Measurements from ENCODE around the gene GASK1A. TPM values are rescaled to one million over a fixed set of nuclear protein-coding genes. Genes with fewer than 3 reads are reported as not detected.

The GASK1A gene
- total and polyA plus RNA-seq, 11 donors, result 0.19 to 2.5 (median 0.51) TPM

- 92 to 100% (median 92%) methylated on average over 1 of the region's 1 CpG for WGBS, 4 donors
- intact Hi-C loops (cut with DNase I), result no loop called here
- no peak overlapping the region for H3K27ac ChIP-seq
- ATAC-seq (no peak), DNase-seq (no peak)
- H3K9me3 ChIP-seq, result peaks cover 0 to 16% (median 0%) of the 10 kb centered on the region in 12 donors
- H3K36me3 ChIP-seq, result no peaks in the 10 kb centered on the region
- H3K27me3 ChIP-seq, result no peaks in the 10 kb centered on the region
- no peaks in the 10 kb centered on the region for H3K4me1 ChIP-seq
- TF ChIP-seq CTCF (IDR thresholded peaks at IDR 0.05) (no peak), POLR2A (IDR thresholded peaks at IDR 0.05) (no peak)
- H3K4me3 ChIP-seq, result no peak overlapping the region
Observed at GRCh38 chr3:43059456-43059855, 80.3 kb downstream of the GASK1A start.

- ATAC-seq, result peak in 1 of 4 donors; percentile 39
- 80 to 87% (median 83%) methylated on average over 6 to 8 of the region's 8 CpGs for WGBS, 4 donors
- no peaks in the 10 kb centered on the region for H3K36me3 ChIP-seq
Observed at GRCh38 chr3:43061101-43061895, 82.2 kb downstream of the GASK1A start.

DNA sequence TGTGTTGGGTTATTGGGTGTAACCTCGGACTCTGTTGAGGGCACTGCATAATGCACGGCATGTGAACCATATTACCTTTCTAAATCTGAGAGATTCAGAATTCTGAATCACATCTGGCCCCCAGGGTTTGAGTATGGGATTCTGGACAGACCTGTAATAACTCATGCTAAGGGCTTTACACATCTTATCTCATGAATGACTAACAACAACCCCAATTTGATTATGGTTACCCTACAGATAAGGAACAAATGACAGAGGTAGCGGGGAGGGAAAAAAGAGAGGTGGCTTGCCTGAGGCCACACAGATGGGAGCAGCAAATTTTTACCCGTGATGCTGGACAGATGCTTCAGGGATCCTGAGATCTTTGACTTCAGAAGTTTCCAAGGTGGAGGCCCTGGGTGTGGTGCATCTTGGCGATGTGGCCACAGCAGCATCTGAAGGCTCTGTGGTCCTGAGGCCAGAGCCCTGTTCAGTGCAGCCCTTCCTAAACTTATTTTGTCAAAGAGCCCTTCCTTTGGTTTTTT lies 83.0 kb downstream of the GASK1A start:
- no peak for TF ChIP-seq POLR2A (IDR thresholded peaks at IDR 0.05)

More at GRCh38 chr3:43061101-43061895, 82.2 kb downstream of the GASK1A start:
- no peak for DNase-seq
- H3K27me3 ChIP-seq, result no peaks in the 10 kb centered on the region
- no peak overlapping the region for H3K27ac ChIP-seq
- H3K9me3 ChIP-seq, result peaks cover 0 to 16% (median 0%) of the 10 kb centered on the region in 12 donors
- H3K4me1 ChIP-seq, result no peaks in the 10 kb centered on the region
- intact Hi-C loops (cut with DNase I), result no loop called here
- no peak for TF ChIP-seq POLR2A (IDR thresholded peaks at IDR 0.05)
- TF ChIP-seq CTCF (IDR thresholded peaks at IDR 0.05), result no peak
- H3K4me3 ChIP-seq, result no peak overlapping the region

DNA sequence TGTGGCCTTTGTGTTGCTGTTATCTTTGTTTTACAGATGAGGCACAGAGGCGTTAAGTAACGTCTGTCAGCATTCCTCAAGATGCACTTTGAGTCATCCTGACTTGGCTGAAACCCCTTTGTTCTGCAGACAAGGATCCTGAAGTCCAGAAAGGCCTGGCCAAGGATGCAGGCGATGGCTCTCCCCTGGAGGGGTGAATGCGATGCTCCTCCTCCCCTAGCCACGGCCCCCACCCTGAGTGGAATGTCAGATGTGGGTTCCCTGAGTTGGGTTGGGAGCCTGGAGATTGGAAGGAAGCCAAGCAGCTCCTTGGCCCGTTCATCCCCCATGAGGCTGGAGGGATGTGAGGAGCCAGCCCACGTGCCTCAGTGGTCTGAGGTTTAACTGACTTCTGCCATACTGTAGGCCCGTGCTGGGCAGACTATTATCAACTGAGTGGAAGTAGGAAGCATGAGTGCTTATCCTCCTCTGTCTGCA lies 83.5 kb downstream of the GASK1A start:
- Histone ChIP-seq H3K4me1 (no peaks in the 10 kb centered on the region), H3K27ac (no peak overlapping the region), H3K9me3 (peaks cover 0 to 16% (median 0%) of the 10 kb centered on the region in 12 donors), H3K4me3 (no peak overlapping the region), H3K36me3 (no peaks in the 10 kb centered on the region), H3K27me3 (no peaks in the 10 kb centered on the region)
- WGBS, 4 donors, result 48 to 56% (median 52%) methylated on average over 8 of the region's 8 CpGs
- intact Hi-C loops (cut with DNase I), result no loop called here
- no peak for TF ChIP-seq POLR2A (IDR thresholded peaks at IDR 0.05)
- TF ChIP-seq CTCF (IDR thresholded peaks at IDR 0.05), result no peak
- ATAC-seq (peak in 3 of 4 donors; percentile 26 to 62 (median 34)), DNase-seq (no peak)

More for the DNA sequence above, 83.0 kb downstream of the GASK1A start:
- peaks cover 0 to 16% (median 0%) of the 10 kb centered on the region in 12 donors for H3K9me3 ChIP-seq
- DNase-seq, result no peak
- no peaks in the 10 kb centered on the region for H3K36me3 ChIP-seq
- H3K4me3 ChIP-seq, result no peak overlapping the region
- no peak overlapping the region for H3K27ac ChIP-seq
- no peaks in the 10 kb centered on the region for H3K4me1 ChIP-seq
- 78 to 88% (median 80%) methylated on average over 5 of the region's 5 CpGs for WGBS, 4 donors
- H3K27me3 ChIP-seq, result no peaks in the 10 kb centered on the region
- intact Hi-C loops (cut with DNase I), result no loop called here
- no peak for ATAC-seq

Data from heart left ventricle (tissue), 16 donors.